CD4-positive, alpha-beta memory T cell (primary cell): ENCODE data around the gene LTBP4. TPM values are rescaled to one million over a fixed set of nuclear protein-coding genes. Genes with fewer than 3 reads are reported as not detected.
A peak's percentile ranks its signal among the peaks of the same experiment; 100 is the strongest.

Source experiments
- CTCF ChIA-PET: fragments of 350-600 bp; sonication (Branson Sonifier 250); formaldehyde crosslinking; loops from one replicate; lab custom pipeline; 2021; ENCODE audit warnings: inconsistent platforms; ENCODE audit not compliant: partially characterized antibody; lab: Charles Lee
- POLR2A ChIA-PET: fragments of 350-600 bp; sonication (Branson Sonifier 250); formaldehyde crosslinking; loops from one replicate; lab custom pipeline; 2021; ENCODE audit not compliant: partially characterized antibody; lab: Charles Lee
- DNase-seq, 5 donors: peaks; one replicate each; pipeline versions ENCODE4 v3.0.0 to v3.0.0-alpha.2; 2020 to 2022; ENCODE audit warnings: mixed read lengths in 1 of 5
- H3K27ac ChIP-seq: one replicate; pipeline ENCODE4 v1.7.0; 2013; ENCODE audit warnings: low read depth, low read length
- H3K27me3 ChIP-seq: 2 replicates; pipeline ENCODE4 v1.7.0; 2013; ENCODE audit warnings: mild to moderate bottlenecking, low read length, moderate library complexity; ENCODE audit not compliant: insufficient read depth
- H3K36me3 ChIP-seq: 2 replicates; pipeline ENCODE4 v1.7.0; 2013; ENCODE audit warnings: mild to moderate bottlenecking, low read length, moderate library complexity; ENCODE audit not compliant: insufficient read depth
- H3K4me1 ChIP-seq: 2 replicates; pipeline ENCODE4 v1.7.0; 2013; ENCODE audit warnings: mild to moderate bottlenecking, low read length, moderate library complexity; ENCODE audit not compliant: insufficient read depth
- H3K4me3 ChIP-seq, 2 donors: one replicate each; pipeline ENCODE4 v1.7.0; 2013; ENCODE audit warnings: low read length in 2 of 2, mild to moderate bottlenecking in 1 of 2
- H3K9me3 ChIP-seq, 2 donors: one replicate each; pipeline ENCODE4 v1.7.0; 2013; ENCODE audit warnings: low read length in 2 of 2, control low read depth in 1 of 2; ENCODE audit not compliant: control insufficient read depth in 1 of 2
- H3K27ac Mint-ChIP-seq, 7 donors: one replicate each; pipeline ENCODE4 v1.8.0; 2020 to 2021; ENCODE audit warnings: mixed read lengths in 7 of 7, mild to moderate bottlenecking in 6 of 7, inconsistent platforms in 3 of 7, moderate library complexity in 3 of 7
- H3K27me3 Mint-ChIP-seq, 2 donors: one replicate each; pipeline ENCODE4 v1.8.0; 2020 to 2021; ENCODE audit warnings: mixed read lengths in 2 of 2
- H3K36me3 Mint-ChIP-seq, 2 donors: one replicate each; pipeline ENCODE4 v1.8.0; 2020 to 2021; ENCODE audit warnings: mixed read lengths in 2 of 2, inconsistent platforms in 1 of 2, mild to moderate bottlenecking in 1 of 2
- H3K4me1 Mint-ChIP-seq, 4 donors: one replicate each; pipeline ENCODE4 v1.8.0; 2020 to 2021; ENCODE audit warnings: mixed read lengths in 4 of 4, mild to moderate bottlenecking in 1 of 4
- H3K4me3 Mint-ChIP-seq, 8 donors: one replicate each; pipeline ENCODE4 v1.8.0; 2020 to 2021; ENCODE audit warnings: mixed read lengths in 8 of 8, mild to moderate bottlenecking in 7 of 8, moderate library complexity in 6 of 8, inconsistent platforms in 3 of 8
- H3K9me3 Mint-ChIP-seq, 8 donors: one replicate each; pipeline ENCODE4 v1.8.0; 2020 to 2021; ENCODE audit warnings: mixed read lengths in 8 of 8, mild to moderate bottlenecking in 5 of 8, inconsistent platforms in 3 of 8, moderate library complexity in 1 of 8
- intact Hi-C: fragments of 100-400 bp; cut with micrococcal nuclease; formaldehyde crosslinking; loops from one replicate; pipeline ENCODE4 v1.15.1; 2023
- polyA plus RNA-seq, 2 donors: library from polyadenylated mRNA; unstranded; fragments of 300-500 nt; fragmentation: Illumina TruSeq; gene quantifications; one replicate each; pipeline ENCODE4 v1.2.3, GENCODE V29; 2021
- total RNA-seq, 2 experiments: library from RNA; stranded (reverse); gene quantifications; one replicate each; pipeline ENCODE4 v1.2.3, GENCODE V29; 2021

The LTBP4 gene
- total and polyA plus RNA-seq, 4 experiments from 2014 or later: 26.0 to 158 (median 103) TPM

DNA sequence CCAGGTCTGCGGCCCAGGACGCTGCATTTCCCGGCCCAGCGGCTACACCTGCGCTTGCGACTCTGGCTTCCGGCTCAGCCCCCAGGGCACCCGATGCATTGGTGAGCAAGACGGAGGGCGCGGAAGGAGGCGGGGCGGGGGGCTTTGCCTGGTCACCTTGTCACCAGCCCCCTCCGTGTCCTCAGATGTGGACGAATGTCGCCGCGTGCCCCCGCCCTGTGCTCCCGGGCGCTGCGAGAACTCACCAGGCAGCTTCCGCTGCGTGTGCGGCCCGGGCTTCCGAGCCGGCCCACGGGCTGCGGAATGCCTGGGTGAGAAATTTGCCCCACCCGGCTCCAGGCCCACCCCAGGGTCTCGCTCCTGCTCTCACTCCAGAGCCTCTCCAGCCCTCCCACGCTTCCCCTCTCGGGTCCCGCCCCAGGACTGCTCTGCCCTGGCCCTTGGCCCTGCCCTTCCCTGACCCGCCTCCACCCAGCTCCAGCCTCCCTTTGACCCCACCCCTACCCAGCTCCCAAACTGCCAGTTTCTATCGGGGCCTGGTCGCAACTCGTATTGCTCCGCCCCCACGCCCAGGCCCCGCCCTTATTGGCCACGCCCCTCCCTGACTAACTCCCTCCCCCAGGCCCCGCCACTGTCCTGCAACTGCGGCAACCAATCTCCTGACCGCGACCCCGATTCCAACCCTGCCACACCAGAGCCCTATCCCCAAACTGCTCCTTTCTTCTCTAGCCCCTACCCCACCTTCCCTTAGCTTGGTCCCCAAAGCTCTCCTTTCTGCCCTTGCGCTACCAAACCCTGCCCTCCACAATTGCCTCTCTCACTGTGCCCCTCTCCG, 8.6 kb downstream of the LTBP4 start:
- POLR2A ChIA-PET: interaction anchor here (0.6 to 2.4 kb wide), 24 partner anchors 9 to 1207 kb away, joined by 3 to 17 read pairs (median 4); partner anchors contain the start of genes ACTMAP, BLVRB, DYRK1B and LTBP4
- peak overlapping the region; percentile 66 for H3K27ac ChIP-seq

DNA sequence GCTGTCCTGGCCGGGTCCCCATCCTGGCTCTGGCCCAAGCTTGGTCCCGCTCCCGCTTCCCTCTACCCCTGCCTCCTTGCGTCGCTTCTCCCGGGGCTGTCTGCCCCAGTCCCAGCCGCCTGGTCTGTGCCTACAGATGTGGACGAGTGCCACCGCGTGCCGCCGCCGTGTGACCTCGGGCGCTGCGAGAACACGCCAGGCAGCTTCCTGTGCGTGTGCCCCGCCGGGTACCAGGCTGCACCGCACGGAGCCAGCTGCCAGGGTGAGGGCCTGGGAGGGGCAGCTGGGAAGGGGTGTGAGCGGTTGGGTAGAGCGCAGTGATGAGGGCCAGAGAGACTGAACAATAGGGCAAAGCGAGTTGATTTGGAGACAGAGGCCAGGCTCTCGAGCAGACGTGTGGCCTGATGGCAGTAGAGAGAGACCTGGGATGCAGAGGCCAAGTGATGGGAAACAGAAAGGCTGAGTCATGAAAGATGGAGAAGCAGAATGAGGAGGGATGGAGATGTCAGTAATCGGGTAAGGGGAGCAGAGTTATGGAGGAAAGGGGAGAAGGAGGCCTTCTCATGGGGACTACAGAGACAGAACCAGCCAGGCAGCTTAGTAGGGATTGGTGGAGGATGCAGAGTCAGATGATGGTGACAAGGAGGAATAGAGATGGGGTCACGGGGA, 9.4 kb downstream of the LTBP4 start:
- H3K4me1 ChIP-seq: peaks cover 84% of the 10 kb centered on the region
- peak overlapping the region; percentile 3 to 63 for H3K4me3 ChIP-seq
- intact Hi-C loops: loop anchor here (5.0 kb wide), 2 partner anchors 107 to 323 kb away; partner anchors contain the start of genes AKT2, COQ8B and ITPKC
- H3K36me3 ChIP-seq: no peaks in the 10 kb centered on the region
- ChIA-PET POLR2A (interaction anchor here (0.7 to 2.4 kb wide), 23 partner anchors 10 to 1208 kb away, joined by 3 to 17 read pairs (median 5); partner anchors contain the start of genes ACTMAP, BLVRB, DYRK1B and LTBP4), CTCF (interaction anchor here (0.8 to 3.2 kb wide), 4 partner anchors 11 to 190 kb away, joined by 3 to 41 read pairs (median 9); no protein-coding TSS in a partner anchor)
- Mint-ChIP-seq H3K9me3 (no peaks in the 10 kb centered on the region), H3K27ac (peak overlapping the region; percentile 94 to 100 (median 97)), H3K27me3 (no peaks in the 10 kb centered on the region), H3K4me1 (peaks cover 39 to 97% (median 62%) of the 10 kb centered on the region in 4 donors), H3K4me3 (peak overlapping the region; percentile 77 to 91 (median 88)), H3K36me3 (peaks cover 0 to 10% of the 10 kb centered on the region in 2 donors)
- H3K27ac ChIP-seq: peak overlapping the region; percentile 66
- no peaks in the 10 kb centered on the region for H3K9me3 ChIP-seq
- peak; percentile 80 to 82 (median 80) for DNase-seq
- no peaks in the 10 kb centered on the region for H3K27me3 ChIP-seq

More for the DNA sequence above, 8.6 kb downstream of the LTBP4 start:
- Histone ChIP-seq H3K4me3 (peak overlapping the region in 1 of 2 donors; percentile 63), H3K4me1 (peaks cover 82% of the 10 kb centered on the region), H3K36me3 (no peaks in the 10 kb centered on the region), H3K27me3 (no peaks in the 10 kb centered on the region), H3K9me3 (no peaks in the 10 kb centered on the region)
- Mint-ChIP-seq H3K4me3 (peak overlapping the region; percentile 77 to 91 (median 88)), H3K36me3 (peaks cover 0 to 7% of the 10 kb centered on the region in 2 donors), H3K4me1 (peaks cover 39 to 98% (median 61%) of the 10 kb centered on the region in 4 donors), H3K27ac (peak overlapping the region; percentile 94 to 100 (median 97)), H3K9me3 (no peaks in the 10 kb centered on the region), H3K27me3 (no peaks in the 10 kb centered on the region)
- intact Hi-C loops: loop anchor here (5.0 kb wide), 2 partner anchors 108 to 322 kb away; partner anchors contain the start of genes AKT2, COQ8B and ITPKC
- DNase-seq: peak; percentile 74 to 86 (median 82)
- CTCF ChIA-PET: interaction anchor here (0.8 to 3.2 kb wide), 4 partner anchors 10 to 189 kb away, joined by 3 to 41 read pairs (median 9); no protein-coding TSS in a partner anchor

- POLR2A ChIA-PET: interaction anchor here (1.0 to 2.4 kb wide), 10 partner anchors 8 to 777 kb away, joined by 3 to 17 read pairs (median 5); partner anchors contain the start of genes BLVRB, DYRK1B and LTBP4
- Histone ChIP-seq H3K27ac (peak overlapping the region; percentile 66), H3K36me3 (no peaks in the 10 kb centered on the region), H3K27me3 (no peaks in the 10 kb centered on the region), H3K9me3 (no peaks in the 10 kb centered on the region), H3K4me3 (peak overlapping the region in 1 of 2 donors; percentile 63), H3K4me1 (peaks cover 85% of the 10 kb centered on the region)
- peak overlapping the region; percentile 77 to 91 (median 88) for H3K4me3 Mint-ChIP-seq
- DNase-seq: peak in 4 of 5 donors; percentile 33 to 66 (median 54)
- CTCF ChIA-PET: interaction anchor here (0.8 to 1.6 kb wide), 2 partner anchors 12 to 41 kb away, joined by 3 to 13 read pairs; no protein-coding TSS in a partner anchor
- H3K27ac Mint-ChIP-seq: peak overlapping the region; percentile 94 to 100 (median 97)
- intact Hi-C loops: loop anchor here (5.0 kb wide), 2 partner anchors 106 to 324 kb away; partner anchors contain the start of genes AKT2, COQ8B and ITPKC
- peaks cover 38 to 91% (median 62%) of the 10 kb centered on the region in 4 donors for H3K4me1 Mint-ChIP-seq
- H3K36me3 Mint-ChIP-seq: peaks cover 0 to 9% of the 10 kb centered on the region in 2 donors
- no peaks in the 10 kb centered on the region for H3K9me3 Mint-ChIP-seq
- no peaks in the 10 kb centered on the region for H3K27me3 Mint-ChIP-seq
Measured at GRCh38 chr19:40611096-40611495, 9.9 kb downstream of the LTBP4 start.

DNA sequence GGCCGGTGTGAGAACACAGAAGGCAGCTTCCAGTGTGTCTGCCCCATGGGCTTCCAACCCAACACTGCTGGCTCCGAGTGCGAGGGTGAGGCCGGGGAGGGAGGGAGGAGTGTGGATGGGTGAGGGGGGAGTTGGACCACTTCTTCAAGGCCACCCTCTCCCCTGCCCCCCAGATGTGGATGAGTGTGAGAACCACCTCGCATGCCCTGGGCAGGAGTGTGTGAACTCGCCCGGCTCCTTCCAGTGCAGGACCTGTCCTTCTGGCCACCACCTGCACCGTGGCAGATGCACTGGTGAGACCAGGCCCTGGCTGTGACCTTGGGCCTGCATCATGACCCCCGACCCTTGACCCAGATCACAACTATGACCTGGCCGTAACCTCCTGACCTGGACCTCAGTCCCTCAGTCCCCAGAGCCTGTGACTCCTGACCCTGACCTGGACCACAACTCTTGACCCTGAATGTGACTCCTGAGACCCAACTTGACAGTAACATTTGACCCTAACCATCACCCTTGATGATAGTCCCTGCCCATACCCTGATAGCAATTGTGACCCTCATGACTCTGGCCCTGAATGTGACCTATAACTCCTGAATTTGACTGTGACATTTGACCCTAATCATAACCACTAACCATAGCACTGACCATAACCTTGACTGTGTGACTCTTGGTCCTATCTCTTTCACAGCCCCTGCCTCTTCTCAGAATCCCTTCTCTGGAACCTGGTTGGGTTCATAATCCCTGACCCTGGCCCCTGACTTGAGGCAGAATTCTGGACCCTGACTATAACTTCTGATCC, 10.9 kb downstream of the LTBP4 start:
- intact Hi-C loops: loop anchor here (5.0 kb wide), 2 partner anchors 105 to 325 kb away; partner anchors contain the start of genes AKT2, COQ8B and ITPKC
- H3K27ac ChIP-seq: peak overlapping the region; percentile 66

GRCh38 chr19:40612831-40613689, 11.9 kb downstream of the LTBP4 start:
- Histone ChIP-seq H3K9me3 (no peaks in the 10 kb centered on the region), H3K36me3 (no peaks in the 10 kb centered on the region), H3K4me3 (peak overlapping the region; percentile 34 to 85), H3K27me3 (no peaks in the 10 kb centered on the region), H3K4me1 (peaks cover 76% of the 10 kb centered on the region), H3K27ac (peak overlapping the region; percentile 66)
- peaks cover 0 to 9% of the 10 kb centered on the region in 2 donors for H3K36me3 Mint-ChIP-seq
- peaks cover 37 to 72% (median 52%) of the 10 kb centered on the region in 4 donors for H3K4me1 Mint-ChIP-seq
- ChIA-PET CTCF (interaction anchor here (1.2 to 4.4 kb wide), 3 partner anchors 10 to 22 kb away, joined by 4 to 30 read pairs (median 12); partner anchors contain the start of gene LTBP4), POLR2A (interaction anchor here (0.6 to 4.6 kb wide), 5 partner anchors 8 to 752 kb away, joined by 3 to 94 read pairs (median 4); partner anchors contain the start of genes B9D2 and BLVRB)
- no peaks in the 10 kb centered on the region for H3K9me3 Mint-ChIP-seq
- peak overlapping the region; percentile 96 to 98 (median 97) for H3K27ac Mint-ChIP-seq
- peak overlapping the region; percentile 92 to 97 (median 96) for H3K4me3 Mint-ChIP-seq
- no peaks in the 10 kb centered on the region for H3K27me3 Mint-ChIP-seq
- peak; percentile 48 to 65 (median 56) for DNase-seq
- intact Hi-C loops: loop anchor here (1.0 to 5.0 kb wide), 3 partner anchors 8 to 326 kb away; partner anchors contain the start of genes AKT2, COQ8B and ITPKC

More for the DNA sequence above, 10.9 kb downstream of the LTBP4 start:
- peaks cover 37 to 82% (median 58%) of the 10 kb centered on the region in 4 donors for H3K4me1 Mint-ChIP-seq
- no peaks in the 10 kb centered on the region for H3K9me3 ChIP-seq
- no peaks in the 10 kb centered on the region for H3K36me3 ChIP-seq
- no peaks in the 10 kb centered on the region for H3K27me3 ChIP-seq
- no peaks in the 10 kb centered on the region for H3K27me3 Mint-ChIP-seq
- peak overlapping the region; percentile 71 to 100 (median 97) for H3K27ac Mint-ChIP-seq
- ChIA-PET CTCF (interaction anchor here (1.4 kb wide), 1 partner anchor 11 kb away, joined by 4 read pairs; the partner anchor contains the start of gene LTBP4), POLR2A (interaction anchor here (1.0 to 4.6 kb wide), 2 partner anchors 7 to 9 kb away, joined by 3 to 94 read pairs; no protein-coding TSS in a partner anchor)
- DNase-seq: no peak
- H3K4me1 ChIP-seq: peaks cover 81% of the 10 kb centered on the region
- H3K4me3 ChIP-seq: no peak overlapping the region
- peak overlapping the region; percentile 22 to 97 (median 92) for H3K4me3 Mint-ChIP-seq
- no peaks in the 10 kb centered on the region for H3K9me3 Mint-ChIP-seq
- H3K36me3 Mint-ChIP-seq: peaks cover 0 to 9% of the 10 kb centered on the region in 2 donors
